ENCODE results near the gene BMPER. TPM values are rescaled to one million over a fixed set of nuclear protein-coding genes. Genes with fewer than 3 reads are reported as not detected.

The BMPER gene
- total RNA-seq, 1 donor from 2014 or later = not detected

DNA sequence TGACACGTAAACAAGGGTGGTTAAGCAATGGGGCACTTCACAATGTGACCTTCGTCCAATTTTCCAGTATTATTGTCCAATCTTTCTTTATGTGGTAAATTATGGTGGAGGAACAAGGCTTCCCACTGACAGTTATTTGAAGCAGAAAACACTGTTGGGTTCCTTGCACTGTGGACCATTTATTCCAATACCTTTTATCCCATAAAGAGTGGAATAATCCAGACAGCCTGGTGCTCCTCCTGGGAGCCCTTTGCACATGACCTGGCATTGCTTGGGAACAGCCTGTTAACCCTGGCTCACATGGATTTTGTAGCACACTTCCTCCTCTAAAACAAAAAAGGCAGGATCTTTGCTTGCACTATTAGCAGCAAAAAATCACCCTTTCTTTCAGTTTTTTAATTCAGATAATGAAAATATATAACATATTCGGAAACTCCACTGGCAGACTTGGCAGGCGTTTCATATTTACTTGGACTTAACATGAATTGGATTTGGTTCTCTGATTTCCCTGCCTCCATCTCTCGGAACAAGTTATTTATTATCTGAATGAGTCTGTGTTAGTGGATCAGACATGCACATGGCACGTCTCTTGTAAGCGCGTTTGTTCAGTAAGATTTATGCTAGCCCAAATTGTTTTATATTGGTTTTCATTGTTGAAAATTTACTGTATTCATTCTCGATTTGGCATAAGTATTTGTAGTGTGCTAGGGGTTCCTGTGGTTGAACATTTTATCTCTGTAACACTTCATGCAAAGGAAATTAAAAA lies 59.3 kb downstream of the BMPER start:
- intact Hi-C loops (cut with micrococcal nuclease) = no loop called here

DNA sequence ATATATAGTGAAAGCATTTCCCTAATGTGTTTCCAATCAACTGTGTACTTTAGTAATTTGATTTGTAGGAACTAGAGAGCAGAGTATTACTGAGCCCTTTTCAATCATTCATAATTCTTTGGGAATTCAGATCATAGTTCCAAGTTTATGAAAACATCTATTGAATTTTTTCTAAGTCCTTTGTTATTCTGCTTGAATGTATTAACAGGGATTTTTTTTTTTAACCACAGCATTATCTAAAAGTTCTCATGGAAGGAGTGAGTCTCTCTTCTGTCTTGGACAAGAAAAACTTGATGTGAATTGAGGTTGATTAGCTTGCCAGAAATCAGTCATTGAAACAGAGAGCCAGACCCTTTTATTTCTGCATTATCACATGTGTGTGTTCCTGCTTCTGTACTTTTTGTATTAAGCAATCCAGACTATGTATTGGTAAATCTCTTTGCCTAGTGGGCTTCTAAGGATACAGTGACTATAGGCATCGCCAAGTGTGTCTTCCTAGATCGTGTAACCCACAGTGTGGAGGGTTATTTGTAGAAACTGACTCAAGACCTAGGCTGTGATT lies 59.9 kb downstream of the BMPER start:
- intact Hi-C loops (cut with micrococcal nuclease) = no loop called here

DNA sequence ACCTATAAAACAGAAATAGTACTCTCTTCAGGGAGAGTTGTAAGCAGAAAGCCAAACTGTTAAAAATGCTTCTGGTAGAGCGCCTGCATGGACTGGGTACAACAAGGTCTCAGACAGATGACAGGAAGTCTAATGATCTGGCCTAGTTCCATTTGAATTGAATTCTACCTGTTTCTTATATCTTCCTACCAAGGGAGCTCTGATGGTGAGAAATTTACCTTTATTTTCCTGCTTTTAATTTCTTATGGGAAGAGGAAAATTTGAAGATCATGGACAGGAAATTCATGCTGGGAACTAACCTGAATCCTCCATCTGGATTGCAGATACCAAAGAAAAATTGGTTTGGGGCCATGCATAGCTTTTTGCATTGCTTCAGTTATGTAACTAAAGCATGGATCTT lies 63.3 kb downstream of the BMPER start:
- intact Hi-C loops (cut with micrococcal nuclease) = no loop called here

DNA sequence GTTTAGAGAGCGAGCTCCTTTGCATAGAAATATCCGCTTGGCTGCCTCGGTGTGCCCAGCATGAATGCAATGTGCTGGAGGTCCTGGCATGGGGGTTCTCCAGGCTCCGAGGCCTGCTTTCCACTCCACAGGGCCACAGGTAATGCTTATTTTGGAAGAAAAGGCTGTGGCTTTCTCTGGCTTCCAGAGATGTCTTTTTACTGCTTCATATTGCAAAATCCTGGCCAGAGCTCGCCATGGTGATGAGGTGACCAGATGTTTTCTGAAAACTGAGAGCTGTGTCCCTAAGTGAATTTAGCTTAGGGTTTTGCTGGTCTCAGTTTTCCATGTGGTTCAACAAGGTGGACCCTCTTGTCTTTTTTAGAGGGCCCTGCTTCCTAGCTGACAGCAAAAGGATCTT lies 65.2 kb downstream of the BMPER start:
- intact Hi-C loops (cut with micrococcal nuclease) = no loop called here

DNA sequence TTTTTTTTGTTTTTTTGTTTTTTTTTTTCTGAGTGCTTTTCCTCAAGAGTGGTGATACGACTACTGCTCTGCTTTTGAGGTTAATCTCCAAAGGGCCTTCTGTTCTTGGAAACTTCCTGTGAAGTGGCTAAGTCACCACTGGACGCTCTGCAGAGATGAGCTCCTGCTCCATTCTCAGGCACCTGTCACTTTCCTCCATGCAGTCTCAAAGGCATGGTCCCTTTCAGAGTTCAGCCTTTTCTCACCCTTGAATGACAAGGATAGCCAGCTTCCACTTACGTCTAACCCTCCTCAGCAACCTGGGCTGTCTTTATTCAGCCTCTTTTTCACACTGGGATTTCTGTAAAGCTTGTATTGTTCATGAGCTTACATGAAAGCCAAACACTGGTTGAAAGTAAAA lies 65.8 kb downstream of the BMPER start:
- intact Hi-C loops (cut with micrococcal nuclease) = no loop called here

DNA sequence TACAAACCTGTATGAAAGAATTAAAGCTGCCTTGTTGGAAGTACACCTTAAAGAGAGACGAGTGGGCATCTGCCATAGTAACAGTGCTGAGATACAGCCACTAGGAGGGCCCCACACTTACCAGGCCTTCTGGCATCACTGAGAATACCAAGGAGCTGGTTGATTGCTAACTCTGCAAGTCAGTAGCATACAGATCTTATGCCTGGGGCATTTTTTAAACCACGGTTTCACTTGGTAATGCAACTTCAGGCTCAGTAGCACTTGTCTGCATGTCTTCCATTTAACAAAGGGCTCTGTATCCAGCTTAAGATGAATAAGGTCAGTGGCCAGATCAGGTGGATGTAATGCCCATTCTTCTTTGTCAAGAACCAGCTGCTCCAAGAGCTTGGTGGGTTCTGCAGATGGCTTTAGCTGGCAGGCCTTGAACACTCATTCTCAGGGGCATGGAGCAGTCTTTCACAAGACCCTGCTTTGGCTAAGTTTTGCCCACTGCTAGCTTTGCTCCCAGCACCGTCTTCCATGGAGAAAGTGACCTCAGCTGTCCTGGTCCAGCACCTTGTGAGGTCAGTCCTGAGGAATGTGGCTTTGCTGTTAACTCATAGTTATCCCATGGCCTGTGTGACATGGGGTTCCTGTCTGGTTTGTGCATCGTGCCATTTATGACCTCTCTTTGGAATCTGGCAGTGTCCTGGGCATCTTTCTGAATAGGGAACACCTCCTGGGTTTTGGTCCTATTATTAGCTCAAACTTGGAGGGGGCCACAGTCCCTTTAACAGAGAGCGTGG lies 68.1 kb downstream of the BMPER start:
- intact Hi-C loops (cut with micrococcal nuclease) = no loop called here

DNA sequence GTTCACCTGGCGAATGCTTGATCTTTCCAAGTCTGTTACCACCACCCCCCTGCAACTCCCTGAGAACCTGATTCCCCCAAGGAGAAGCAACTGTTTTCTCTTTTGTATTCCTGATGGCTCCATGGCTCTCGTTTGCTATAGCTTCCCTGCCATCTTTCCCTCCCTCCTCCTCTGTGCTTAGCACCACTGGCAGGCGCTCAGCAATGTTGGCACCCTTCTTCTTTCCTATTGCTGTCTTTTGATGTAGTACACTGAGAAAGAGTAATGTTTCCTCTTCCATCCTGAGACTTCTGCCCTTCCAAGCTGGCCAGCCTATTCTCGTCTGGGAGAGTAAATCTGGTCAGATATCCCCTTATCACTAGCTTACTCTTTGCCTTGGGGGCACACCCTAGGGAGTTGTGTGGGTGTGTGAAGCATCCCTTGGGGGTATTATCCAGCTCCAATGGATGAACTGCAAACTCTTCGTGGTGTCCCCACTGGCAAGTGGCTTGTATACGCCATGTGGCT lies 74.0 kb downstream of the BMPER start:
- intact Hi-C loops (cut with micrococcal nuclease) = no loop called here

DNA sequence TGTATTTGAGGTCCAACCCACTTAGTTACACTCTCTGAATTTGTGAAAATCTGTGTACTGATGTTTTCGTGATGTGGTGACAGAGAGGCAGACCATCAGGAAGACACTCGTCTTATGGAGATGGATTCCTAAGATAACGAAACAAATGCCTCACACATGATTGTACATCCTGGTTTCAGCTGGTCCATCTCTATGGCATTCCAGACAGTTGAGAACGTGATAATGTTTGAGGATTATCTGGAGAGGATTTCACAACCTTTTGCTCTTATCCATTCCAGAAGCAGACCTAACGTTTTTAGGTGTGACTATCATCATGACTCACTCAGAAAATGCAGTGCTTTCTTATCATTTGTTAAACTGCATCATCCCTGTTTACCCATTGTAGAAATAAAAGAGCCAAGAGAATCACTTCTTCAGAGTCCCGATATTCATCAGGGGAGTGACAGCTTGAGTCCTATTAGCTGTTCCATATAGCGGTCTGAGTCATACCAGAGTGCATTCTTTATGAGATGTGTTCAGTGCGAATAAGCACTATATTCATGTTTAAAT lies 74.5 kb downstream of the BMPER start:
- intact Hi-C loops (cut with micrococcal nuclease) = no loop called here

DNA sequence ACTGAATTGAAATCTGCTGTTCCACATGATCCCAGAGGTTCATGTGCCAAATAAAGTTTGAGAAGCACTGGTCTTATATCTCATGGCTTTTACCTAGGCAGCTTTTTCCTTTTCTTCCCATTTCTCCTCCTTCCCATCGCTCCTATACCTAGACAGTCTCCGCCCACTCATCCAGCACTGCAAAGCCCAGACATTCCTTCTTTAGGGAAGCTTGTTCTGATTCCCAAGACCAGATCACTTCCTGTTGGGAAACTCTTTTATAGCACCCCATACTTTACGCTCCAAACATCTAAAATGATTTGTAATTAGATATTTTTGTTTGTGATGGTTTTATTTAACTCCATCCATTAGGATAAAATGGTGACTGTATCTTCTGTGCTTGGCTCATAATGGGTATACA lies 75.9 kb downstream of the BMPER start:
- intact Hi-C loops (cut with micrococcal nuclease) = no loop called here

DNA sequence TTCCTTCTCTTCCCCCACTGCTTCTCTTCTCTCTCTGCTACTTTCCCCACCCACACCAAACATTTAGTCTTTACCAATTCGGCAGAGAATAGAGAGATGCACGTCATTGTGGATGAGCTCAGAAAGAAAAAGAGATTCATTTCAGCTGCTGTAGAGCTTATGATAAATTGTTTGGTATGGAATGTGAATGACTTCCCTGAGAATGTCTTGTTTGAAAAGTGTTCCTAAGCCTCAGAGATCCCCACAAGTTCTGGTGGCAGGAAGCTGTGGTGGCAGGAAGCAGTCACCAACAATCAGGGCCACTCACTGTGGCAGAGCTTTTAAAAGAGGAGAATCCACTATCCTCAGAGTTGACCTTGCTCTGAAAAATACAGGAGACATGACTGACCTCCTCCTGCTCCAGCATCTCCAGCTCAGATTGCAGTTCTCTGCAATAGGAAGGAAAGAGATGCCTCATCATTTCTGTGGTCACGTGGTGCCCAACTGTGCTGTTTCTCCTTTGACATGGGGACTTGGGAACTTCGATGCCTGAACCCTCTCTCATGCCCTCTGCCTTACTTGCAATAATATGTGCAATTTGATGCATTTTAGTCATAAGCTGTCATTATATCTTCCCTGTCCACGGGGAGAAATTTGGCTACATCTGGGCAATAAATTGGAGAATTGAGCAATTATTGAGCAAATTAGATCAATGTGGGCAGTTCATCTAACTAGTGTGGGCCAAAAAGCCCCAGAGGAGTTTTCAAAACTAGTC lies 76.5 kb downstream of the BMPER start:
- intact Hi-C loops (cut with micrococcal nuclease) = no loop called here

DNA sequence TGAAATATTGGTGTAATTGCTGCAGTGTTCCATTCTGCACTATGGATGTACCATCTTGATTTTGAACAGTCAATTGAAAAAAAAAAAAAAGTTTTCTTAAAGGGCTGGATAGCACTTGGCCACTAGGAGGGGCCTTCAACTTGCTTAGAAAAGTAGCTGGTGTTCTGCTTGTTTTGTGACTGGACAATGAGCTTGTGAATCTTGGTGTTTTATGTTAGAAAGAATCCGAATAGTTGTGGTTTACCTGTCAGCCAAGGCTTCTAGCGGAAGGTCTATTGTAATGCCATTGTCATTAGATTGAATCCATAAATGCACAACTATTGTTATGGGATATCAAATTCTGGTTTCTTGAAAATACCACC lies 77.1 kb downstream of the BMPER start:
- intact Hi-C loops (cut with micrococcal nuclease) = no loop called here

DNA sequence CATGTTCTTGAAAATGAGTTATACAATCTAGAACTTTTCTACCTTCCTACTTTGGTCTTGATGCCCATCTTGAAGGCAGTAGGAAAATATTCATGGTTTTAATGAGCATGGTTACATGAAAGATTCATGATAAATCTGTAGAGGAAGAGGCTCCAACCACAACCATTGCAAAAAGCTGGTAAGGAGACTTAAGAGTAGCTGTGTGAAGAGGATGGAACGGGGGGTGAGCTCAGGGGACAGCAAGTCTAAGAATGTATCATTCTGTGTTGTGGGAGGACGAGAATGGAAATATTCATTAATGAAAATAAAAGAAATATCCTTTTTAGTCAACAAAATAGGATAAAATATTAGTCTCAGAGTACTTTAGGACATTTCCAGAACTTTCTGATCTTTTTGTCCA lies 81.1 kb downstream of the BMPER start:
- intact Hi-C loops (cut with micrococcal nuclease) = no loop called here

DNA sequence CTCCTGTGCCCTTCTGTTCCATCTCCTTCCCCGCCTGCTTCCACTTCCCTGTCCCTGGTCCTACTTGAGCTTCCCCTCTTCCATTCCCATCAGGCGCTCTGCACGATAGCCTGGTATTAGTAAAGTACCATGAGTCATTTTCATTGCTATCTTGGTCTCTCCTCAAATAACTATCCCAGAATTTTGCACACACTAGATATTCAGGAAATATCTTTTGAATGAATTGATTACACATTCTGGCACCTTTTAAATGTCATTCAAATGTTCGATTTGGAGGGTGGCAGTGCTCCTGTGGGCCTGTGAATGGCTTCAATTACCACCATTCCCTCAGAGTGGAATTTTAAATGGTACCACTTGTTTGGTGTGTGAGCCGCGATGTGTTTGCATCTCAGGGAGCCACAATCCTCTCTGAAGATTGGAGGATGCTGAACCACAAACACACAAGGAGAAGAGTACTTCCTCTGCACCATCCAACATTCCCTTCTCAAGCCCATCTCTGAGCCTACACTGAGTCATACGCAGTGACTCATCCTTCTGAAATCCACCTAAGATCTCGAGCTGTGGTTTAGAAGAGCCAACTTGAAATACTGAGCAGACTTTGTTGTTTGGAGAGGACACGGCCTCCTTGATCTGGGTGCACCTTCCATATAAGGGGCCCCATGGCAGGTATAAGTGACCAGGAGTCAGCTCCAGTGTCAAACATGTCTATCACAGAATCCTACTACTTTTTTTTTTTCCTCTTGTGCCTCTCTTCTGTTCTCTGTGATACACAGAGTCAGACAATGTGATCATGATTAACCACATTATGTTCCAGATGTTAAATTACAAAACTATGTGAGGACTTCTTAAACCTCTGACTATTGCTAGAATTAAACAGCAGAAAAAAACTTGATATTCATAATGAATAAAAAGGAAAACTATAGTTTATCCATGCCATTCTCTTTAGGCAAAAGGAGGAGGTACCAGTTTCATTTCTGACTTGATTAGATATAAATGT lies 81.9 kb downstream of the BMPER start:
- intact Hi-C loops (cut with micrococcal nuclease) = no loop called here

DNA sequence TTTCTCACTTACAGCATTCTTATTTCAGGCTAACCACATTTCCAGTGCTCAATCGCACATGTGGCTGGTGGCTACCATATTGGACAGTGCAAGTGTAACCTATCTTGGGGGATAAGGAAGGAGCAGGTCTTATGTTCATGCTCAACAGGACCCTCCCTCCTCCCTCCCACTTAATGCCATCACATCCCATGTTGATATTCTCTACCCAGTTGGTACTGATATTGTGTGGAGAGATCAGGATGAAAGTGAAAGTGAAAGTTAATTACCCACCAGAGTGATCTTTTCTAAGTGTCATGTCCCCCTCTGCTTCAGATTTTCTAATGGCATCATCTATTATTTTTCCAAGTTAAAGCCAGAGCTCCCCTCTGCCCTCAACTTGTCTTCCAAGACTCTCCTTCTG lies 91.6 kb downstream of the BMPER start:
- intact Hi-C loops (cut with micrococcal nuclease) = no loop called here

DNA sequence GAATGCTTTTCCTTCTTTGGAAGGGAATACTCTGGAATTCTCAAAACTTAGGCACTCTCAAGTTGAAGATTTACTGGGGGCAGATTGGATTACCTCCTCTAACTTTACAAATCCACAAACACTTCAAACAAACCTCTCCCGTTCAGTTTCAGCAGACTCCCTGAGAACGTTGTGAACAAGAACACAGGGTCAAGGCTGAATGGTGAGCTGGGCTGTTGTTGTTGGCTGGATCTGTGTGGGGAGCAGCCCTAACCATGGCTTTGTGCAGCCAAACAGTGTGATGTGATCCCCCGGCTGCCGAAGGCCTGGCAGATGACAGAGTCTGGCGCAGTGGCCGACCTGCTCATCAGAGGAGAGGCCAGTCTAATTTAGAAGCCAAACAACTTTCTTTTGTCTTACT lies 93.1 kb downstream of the BMPER start:
- intact Hi-C loops (cut with micrococcal nuclease) = no loop called here

DNA sequence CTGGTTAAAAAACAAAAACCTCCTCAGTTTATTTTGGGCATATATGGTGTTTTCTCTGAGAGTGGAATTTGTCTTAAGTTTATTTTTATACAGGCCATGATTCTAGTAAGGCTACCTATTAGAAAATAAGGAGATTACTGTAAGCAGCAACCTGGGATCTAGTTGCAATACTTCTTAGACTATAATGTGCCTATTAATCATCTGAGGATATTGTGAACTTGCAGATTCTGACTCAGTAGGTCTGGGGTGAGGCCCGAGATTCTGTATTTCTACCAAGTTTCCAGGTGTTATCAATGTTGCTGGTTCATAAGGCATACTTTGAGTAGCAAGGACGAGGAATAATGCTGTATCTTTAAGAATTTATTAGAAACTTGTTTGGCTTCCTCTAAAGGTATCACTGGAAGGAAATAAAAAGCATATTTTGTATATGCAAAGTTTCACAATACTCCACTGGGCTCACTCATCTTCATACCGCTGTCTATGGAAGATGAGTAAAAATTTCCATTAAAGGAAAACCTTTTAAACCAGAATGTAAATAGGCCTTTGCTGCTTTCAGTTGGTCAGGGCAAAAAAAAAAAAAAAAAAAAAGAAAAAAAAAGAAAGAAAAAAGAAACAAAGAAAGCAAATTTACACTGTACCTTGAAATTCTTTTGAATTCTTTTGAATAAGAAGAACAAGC lies 105.8 kb downstream of the BMPER start:
- intact Hi-C loops (cut with micrococcal nuclease) = no loop called here

DNA sequence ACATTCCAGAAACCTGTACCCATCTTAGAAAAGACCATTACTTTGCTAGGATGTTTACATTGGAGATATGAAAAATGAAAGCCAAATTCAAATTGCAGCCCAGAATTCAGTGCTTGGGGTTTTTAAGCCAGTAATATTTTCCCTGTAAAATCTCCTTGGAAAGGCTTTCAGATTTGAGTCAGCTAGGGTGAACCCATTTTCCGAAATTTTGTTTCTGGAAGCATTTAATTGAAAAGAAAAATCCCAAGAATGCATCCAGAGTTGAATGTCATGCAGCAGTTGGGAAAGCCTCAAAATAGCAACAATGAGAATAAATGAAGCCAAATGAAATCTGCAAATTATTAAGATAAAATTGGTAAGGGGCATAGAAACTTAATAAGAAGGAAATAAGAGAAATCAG lies 106.4 kb downstream of the BMPER start:
- intact Hi-C loops (cut with micrococcal nuclease) = no loop called here

DNA sequence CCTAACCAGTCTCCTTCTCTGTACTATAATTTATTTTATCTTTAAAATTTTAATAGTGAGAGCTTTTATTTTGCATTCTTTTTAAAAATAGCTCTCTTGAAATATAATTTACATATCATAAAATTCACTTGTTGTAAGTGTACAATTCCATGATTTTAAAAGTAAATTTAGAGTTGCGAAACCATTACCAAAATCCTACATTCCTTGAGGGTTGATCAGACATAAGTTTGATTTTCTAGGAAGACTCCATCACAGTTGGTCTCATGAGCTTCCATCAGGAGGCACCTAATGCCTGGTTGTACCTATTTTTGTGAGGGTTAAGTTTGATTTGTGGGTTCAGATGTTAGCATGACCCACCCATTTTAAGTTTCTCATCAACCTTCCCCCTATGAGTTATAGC lies 108.1 kb downstream of the BMPER start:
- intact Hi-C loops (cut with micrococcal nuclease) = no loop called here

DNA sequence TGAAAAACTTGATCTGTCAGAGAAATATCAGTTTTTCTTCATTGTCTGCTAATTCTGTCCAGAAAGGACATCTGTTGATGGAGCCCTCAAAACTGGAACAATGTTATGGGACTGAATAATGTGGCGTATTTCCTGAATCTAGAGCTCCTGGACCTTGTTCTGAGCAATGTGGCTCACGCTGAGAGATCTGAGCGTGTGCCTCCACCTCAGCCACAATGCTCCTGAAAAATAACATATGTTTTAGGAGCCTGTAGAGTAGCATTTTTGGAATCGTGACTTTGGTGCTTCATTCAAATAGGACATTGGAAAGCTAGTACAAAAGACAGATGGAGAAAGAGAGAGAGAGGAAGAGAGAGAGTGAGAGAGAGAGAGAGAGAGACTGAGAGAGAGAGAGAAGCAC lies 110.3 kb downstream of the BMPER start:
- intact Hi-C loops (cut with micrococcal nuclease) = no loop called here

DNA sequence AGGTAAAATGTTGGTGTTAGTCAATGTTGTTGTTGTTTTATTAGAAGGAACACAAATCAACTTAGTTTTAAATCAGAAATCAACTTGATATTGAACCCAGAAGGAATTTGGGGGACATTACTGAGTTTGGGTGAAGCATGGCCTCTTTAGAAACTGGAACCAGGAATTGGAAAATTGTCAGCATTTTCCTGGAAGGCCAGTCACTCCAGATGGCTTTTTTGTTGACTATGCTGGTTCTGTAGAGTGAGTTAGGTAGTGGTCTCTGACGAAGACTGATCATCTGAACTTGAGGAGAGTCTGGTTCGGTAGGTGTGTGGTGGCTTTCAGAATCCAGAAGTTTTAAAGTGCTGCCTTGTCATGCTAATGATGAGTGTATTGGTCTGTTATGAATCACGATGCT lies 111.5 kb downstream of the BMPER start:
- intact Hi-C loops (cut with micrococcal nuclease) = no loop called here
